Spleen (tissue), 11 donors: ENCODE results near the gene ZSCAN18. TPM values are rescaled to one million over a fixed set of nuclear protein-coding genes. Genes with fewer than 3 reads are reported as not detected.
A peak's percentile ranks its signal among the peaks of the same experiment; 100 is the strongest.

Experiments
- DNase-seq: peaks from one replicate; pipeline ENCODE4 v3.0.0-alpha.2; 2020
- H3K27ac ChIP-seq, 8 donors: fragments of 200-600 bp; sonication (generic) in 7 of 8; 1 replicate in 4 of 8; 2 replicates in 4 of 8; pipeline versions ENCODE4 v1.5.0 to v1.8.0; 2016 to 2021; ENCODE audit warnings: inconsistent platforms in 4 of 8, mild to moderate bottlenecking in 4 of 8, moderate library complexity in 1 of 8
- H3K27me3 ChIP-seq, 7 donors: fragments of 200-600 bp; sonication (generic) in 6 of 7; replicated peaks in 1 of 7; 1 replicate in 4 of 7; 2 replicates in 3 of 7; pipeline versions ENCODE4 v1.5.0 to v1.8.0; 2016 to 2021; ENCODE audit warnings: inconsistent platforms in 3 of 7, mild to moderate bottlenecking in 1 of 7
- H3K36me3 ChIP-seq, 6 donors: fragments of 200-600 bp; sonication (generic) in 5 of 6; 1 replicate in 4 of 6; 2 replicates in 2 of 6; pipeline versions ENCODE4 v1.5.0 to v1.8.0; 2016 to 2021; ENCODE audit warnings: inconsistent platforms in 2 of 6
- H3K4me1 ChIP-seq, 6 donors: fragments of 200-600 bp; sonication (generic) in 5 of 6; 1 replicate in 3 of 6; 2 replicates in 3 of 6; pipeline versions ENCODE4 v1.5.0 to v1.8.0; 2016 to 2021; ENCODE audit warnings: inconsistent platforms in 3 of 6
- H3K4me3 ChIP-seq, 8 donors: fragments of 200-600 bp; sonication (generic) in 7 of 8; 1 replicate in 4 of 8; 2 replicates in 4 of 8; pipeline versions ENCODE4 v1.5.0 to v1.8.0; 2016 to 2021; ENCODE audit warnings: inconsistent platforms in 4 of 8, mild to moderate bottlenecking in 4 of 8, moderate library complexity in 2 of 8
- H3K9me3 ChIP-seq, 8 donors: fragments of 200-600 bp; sonication (generic) in 7 of 8; 1 replicate in 4 of 8; 2 replicates in 4 of 8; pipeline versions ENCODE4 v1.5.0 to v1.8.0; 2016 to 2021; ENCODE audit warnings: inconsistent platforms in 4 of 8
- POLR2A ChIP-seq, 3 donors: fragments of 450-650 bp; IDR thresholded peaks; one replicate each; pipeline ENCODE4 v1.5.1; 2017; ENCODE audit warnings: antibody characterized with exemption in 3 of 3, mild to moderate bottlenecking in 1 of 3
- POLR2AphosphoS5 ChIP-seq, 3 donors: sonication (generic); formaldehyde crosslinking; IDR thresholded peaks; one replicate each; pipeline ENCODE4 v1.5.1; 2017; ENCODE audit warnings: antibody characterized with exemption in 3 of 3
- WGBS, 5 donors: extraction: QIAGEN DNeasy Blood & Tissue Kit in 3 of 5; methylation state at CpG; one replicate each; pipeline versions ENCODE4 v1.1.5 to v1.1.7; 2013 to 2018; 5-methylcytosine and 5-hydroxymethylcytosine counted together
- intact Hi-C: fragments of 100-400 bp; cut with DNase I; formaldehyde crosslinking; loops from one replicate; pipeline ENCODE4 v1.15.0; 2023; ENCODE audit warnings: low total_unique reads
- polyA plus RNA-seq, 3 donors: library from polyadenylated mRNA; stranded (reverse); fragments of 200-250 nt; gene quantifications; one replicate each; pipeline ENCODE4 v1.2.1, GENCODE V29; 2013
- total RNA-seq, 7 donors: library from RNA; depleted of rRNA in 3 of 7; stranded (reverse); fragments of >200 nt in 3 of 7; fragmentation: NEBNext Ultra II Directional in 4 of 7; extraction: Animal tissue kit (Norgen Biotek cat#: 25700) in 4 of 7; gene quantifications; one replicate each; pipeline versions ENCODE4 v1.1.0 to v1.2.1, GENCODE V29; 2016 to 2021
- TF ChIP-seq, protein P1 (sequence below), 11 experiments: fragments of 200-600 bp in 7 of 11; fragments of 450-650 bp in 4 of 11; sonication (generic) in 4 of 11; IDR thresholded peaks in 8 of 11; conservative IDR thresholded peaks in 3 of 11; 1 replicate in 7 of 11; 2 replicates in 4 of 11; pipeline versions ENCODE4 v1.4.0 to v1.8.0; 2016 to 2021; ENCODE audit warnings: antibody characterized with exemption in 11 of 11, inconsistent platforms in 4 of 11, mild to moderate bottlenecking in 1 of 11
- donor health status: healthy with polysubstance abuse.
- donor health status: DM: no; HTN: no; CAD: no; lungs with moderate emphysema.
- donor health status: DM: no; HTN: no; CAD: no.
- donor health status: Bipolar disorder and iron deficiency.
- donor health status: healthy.
- donor health status: DM: no; HTN: no; CAD: no.
- donor health status: DM: yes; HTN: yes; CAD: no.

ZSCAN18 gene
- total and polyA plus RNA-seq, 10 donors = 39.8 to 71.7 (median 57.2) TPM

DNA sequence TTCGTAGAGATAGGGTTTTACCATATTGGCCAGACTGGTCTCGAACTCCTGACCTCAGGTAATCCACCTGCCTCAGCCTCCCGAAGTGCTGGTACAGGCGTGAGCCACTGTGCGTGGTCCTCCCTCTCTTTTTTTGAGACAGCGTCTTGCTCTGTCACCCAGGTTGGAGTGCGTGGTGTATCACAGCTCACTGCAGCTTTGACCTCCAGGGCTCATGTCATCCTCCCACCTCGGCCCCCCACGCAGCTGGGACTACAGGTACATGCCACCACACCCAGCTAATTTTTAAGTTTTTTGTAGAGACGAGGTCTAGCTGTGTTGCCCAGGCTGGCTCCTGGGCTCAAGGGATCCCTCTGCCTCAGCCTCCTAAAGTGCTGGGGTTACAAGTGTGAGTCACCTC, 18.2 kb downstream of the ZSCAN18 start:
- TF ChIP-seq, protein P1, sequence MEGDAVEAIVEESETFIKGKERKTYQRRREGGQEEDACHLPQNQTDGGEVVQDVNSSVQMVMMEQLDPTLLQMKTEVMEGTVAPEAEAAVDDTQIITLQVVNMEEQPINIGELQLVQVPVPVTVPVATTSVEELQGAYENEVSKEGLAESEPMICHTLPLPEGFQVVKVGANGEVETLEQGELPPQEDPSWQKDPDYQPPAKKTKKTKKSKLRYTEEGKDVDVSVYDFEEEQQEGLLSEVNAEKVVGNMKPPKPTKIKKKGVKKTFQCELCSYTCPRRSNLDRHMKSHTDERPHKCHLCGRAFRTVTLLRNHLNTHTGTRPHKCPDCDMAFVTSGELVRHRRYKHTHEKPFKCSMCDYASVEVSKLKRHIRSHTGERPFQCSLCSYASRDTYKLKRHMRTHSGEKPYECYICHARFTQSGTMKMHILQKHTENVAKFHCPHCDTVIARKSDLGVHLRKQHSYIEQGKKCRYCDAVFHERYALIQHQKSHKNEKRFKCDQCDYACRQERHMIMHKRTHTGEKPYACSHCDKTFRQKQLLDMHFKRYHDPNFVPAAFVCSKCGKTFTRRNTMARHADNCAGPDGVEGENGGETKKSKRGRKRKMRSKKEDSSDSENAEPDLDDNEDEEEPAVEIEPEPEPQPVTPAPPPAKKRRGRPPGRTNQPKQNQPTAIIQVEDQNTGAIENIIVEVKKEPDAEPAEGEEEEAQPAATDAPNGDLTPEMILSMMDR (IDR thresholded peaks at IDR 0.05 in 8 of 11, conservative IDR thresholded peaks at IDR 0.05 in 3 of 11) = no peak
- TF ChIP-seq POLR2AphosphoS5 (IDR thresholded peaks at IDR 0.05) (no peak), POLR2A (IDR thresholded peaks at IDR 0.05) (no peak)
- intact Hi-C loops = loop anchor here (10.0 kb wide), 1 partner anchor 45 kb away; no protein-coding TSS in a partner anchor
- H3K4me1 ChIP-seq = no peaks in the 10 kb centered on the region
- DNase-seq = no peak
- no peaks in the 10 kb centered on the region for H3K27me3 ChIP-seq
- WGBS, 5 donors = 88 to 92% (median 91%) methylated on average over 10 of the region's 10 CpGs
- peaks cover 6 to 26% (median 12%) of the 10 kb centered on the region in 6 donors for H3K36me3 ChIP-seq
- H3K27ac ChIP-seq = no peak overlapping the region
- peaks cover 0 to 100% (median 100%) of the 10 kb centered on the region in 8 donors for H3K9me3 ChIP-seq
- H3K4me3 ChIP-seq = no peak overlapping the region

DNA sequence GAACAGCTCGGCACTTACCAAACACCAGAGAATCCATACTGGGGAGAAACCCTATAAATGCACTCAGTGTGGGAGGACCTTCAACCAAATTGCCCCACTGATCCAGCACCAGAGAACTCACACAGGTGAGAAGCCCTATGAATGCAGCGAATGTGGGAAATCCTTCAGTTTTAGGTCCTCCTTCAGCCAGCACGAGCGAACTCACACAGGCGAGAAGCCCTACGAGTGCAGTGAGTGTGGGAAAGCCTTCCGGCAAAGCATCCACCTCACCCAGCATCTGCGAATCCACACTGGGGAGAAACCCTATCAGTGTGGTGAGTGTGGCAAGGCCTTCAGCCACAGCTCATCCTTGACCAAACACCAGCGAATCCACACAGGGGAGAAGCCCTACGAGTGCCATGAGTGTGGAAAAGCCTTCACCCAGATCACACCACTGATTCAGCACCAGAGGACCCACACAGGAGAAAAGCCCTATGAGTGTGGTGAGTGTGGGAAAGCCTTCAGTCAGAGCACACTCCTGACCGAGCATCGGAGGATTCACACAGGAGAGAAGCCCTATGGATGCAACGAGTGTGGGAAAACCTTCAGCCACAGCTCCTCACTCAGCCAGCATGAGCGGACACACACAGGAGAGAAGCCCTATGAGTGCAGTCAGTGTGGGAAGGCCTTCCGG, 30.7 kb downstream of the ZSCAN18 start:
- Histone ChIP-seq H3K36me3 (peaks cover 2 to 69% (median 40%) of the 10 kb centered on the region in 6 donors), H3K4me3 (peak overlapping the region in 1 of 8 donors; percentile 21), H3K27me3 (no peaks in the 10 kb centered on the region), H3K4me1 (no peaks in the 10 kb centered on the region), H3K27ac (no peak overlapping the region), H3K9me3 (peaks cover 22 to 100% (median 100%) of the 10 kb centered on the region in 8 donors)
- TF ChIP-seq POLR2AphosphoS5 (IDR thresholded peaks at IDR 0.05) = no peak
- TF ChIP-seq POLR2A (IDR thresholded peaks at IDR 0.05) = no peak
- TF ChIP-seq, protein P1 (IDR thresholded peaks at IDR 0.05 in 8 of 11, conservative IDR thresholded peaks at IDR 0.05 in 3 of 11) = no peak
- intact Hi-C loops = no loop called here
- WGBS, 5 donors = 87 to 98% (median 95%) methylated on average over 15 of the region's 15 CpGs
- no peak for DNase-seq

DNA sequence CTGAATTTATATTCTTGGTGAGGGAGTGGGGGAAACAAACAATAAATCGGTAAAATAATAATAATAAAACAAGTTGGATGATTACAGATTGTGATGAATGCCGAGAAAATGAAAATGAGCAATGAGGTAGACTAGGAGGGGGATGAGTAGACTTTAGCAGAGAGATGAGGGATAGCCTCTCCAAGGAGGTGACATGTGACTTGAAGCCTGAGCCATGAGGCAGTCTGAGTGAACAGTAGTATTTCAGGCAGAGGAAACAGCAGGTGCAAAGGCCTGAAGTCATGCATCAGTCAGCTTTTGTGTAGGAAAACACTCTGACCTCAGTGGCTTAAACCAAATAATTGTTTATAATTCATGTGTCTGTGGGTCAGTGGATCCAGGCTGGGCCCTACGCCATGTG, 34.3 kb downstream of the ZSCAN18 start:
- 87 to 99% (median 95%) methylated on average over 2 to 3 of the region's 3 CpGs for WGBS, 5 donors
- peaks cover 2 to 62% (median 40%) of the 10 kb centered on the region in 6 donors for H3K36me3 ChIP-seq

DNA sequence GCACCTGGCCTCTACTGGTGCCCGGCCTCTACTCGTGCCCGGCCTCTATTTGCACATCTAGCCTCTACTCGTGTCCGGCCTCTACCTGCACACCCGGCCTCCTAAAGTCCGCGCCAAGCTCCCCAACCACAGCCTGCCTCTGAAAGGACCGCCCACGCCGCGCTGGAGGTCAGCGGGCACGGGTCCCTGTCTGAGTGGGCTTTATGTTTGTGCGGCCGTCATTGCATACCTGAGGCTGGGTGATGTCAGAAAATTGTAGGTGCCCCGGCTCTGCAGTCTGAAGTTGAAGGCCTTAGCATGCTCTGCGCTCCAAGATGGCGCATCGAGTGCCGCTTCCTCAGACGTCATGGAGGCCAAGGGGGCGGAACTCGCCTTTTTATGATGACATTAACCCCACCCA, 37.8 kb downstream of the ZSCAN18 start:
- 77 to 94% (median 93%) methylated on average over 22 to 24 of the region's 24 CpGs for WGBS, 5 donors
- Histone ChIP-seq H3K9me3 (peaks cover 0 to 100% (median 81%) of the 10 kb centered on the region in 8 donors), H3K4me1 (peaks cover 0 to 13% (median 2%) of the 10 kb centered on the region in 6 donors), H3K4me3 (peak overlapping the region in 4 of 8 donors; percentile 52 to 77 (median 56)), H3K36me3 (peaks cover 0 to 30% (median 14%) of the 10 kb centered on the region in 6 donors), H3K27me3 (peaks cover 0 to 24% (median 0%) of the 10 kb centered on the region in 7 donors), H3K27ac (no peak overlapping the region)
- intact Hi-C loops = no loop called here
- no peak for DNase-seq
- TF ChIP-seq, protein P1 (IDR thresholded peaks at IDR 0.05 in 8 of 11, conservative IDR thresholded peaks at IDR 0.05 in 3 of 11) = no peak
- TF ChIP-seq POLR2AphosphoS5 (IDR thresholded peaks at IDR 0.05) (no peak), POLR2A (IDR thresholded peaks at IDR 0.05) (no peak)

More for the DNA sequence above, 34.3 kb downstream of the ZSCAN18 start:
- Histone ChIP-seq H3K9me3 (peaks cover 14 to 100% (median 97%) of the 10 kb centered on the region in 8 donors), H3K27ac (no peak overlapping the region), H3K4me1 (peaks cover 0 to 13% (median 2%) of the 10 kb centered on the region in 6 donors), H3K27me3 (peaks cover 0 to 10% (median 0%) of the 10 kb centered on the region in 7 donors), H3K4me3 (no peak overlapping the region)
- intact Hi-C loops = no loop called here
- no peak for DNase-seq
- TF ChIP-seq POLR2AphosphoS5 (IDR thresholded peaks at IDR 0.05) (no peak), POLR2A (IDR thresholded peaks at IDR 0.05) (no peak)
- TF ChIP-seq, protein P1 (IDR thresholded peaks at IDR 0.05 in 8 of 11, conservative IDR thresholded peaks at IDR 0.05 in 3 of 11) = no peak
